ENCODE data around the gene FOLH1.

DNA sequence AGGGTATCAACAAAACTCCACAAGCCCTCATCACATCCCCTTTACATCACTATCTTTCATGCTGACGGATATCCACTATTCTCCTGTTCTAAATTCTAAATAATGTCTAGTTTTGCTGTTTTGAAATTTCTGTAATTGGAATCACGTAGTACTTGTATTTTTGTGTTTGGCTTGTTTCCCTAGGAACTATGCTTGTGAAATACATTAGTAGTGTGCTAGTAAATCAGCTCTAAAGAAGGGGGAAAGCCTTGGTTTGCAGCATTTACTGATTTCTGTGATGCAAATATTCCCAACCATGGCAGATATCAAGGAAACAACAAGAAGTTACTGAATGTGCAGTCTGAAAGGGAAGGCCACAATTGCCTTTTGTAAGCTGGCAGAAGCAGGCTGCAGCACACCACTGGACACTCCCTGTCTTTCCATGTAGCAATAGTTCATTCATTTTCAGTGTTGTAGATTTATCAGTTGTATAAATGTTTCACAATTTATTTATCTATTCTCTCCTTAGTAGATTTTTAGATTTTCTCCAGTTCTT lies 4.7 kb upstream of the FOLH1 start:
- TF ChIP-seq, protein P1, sequence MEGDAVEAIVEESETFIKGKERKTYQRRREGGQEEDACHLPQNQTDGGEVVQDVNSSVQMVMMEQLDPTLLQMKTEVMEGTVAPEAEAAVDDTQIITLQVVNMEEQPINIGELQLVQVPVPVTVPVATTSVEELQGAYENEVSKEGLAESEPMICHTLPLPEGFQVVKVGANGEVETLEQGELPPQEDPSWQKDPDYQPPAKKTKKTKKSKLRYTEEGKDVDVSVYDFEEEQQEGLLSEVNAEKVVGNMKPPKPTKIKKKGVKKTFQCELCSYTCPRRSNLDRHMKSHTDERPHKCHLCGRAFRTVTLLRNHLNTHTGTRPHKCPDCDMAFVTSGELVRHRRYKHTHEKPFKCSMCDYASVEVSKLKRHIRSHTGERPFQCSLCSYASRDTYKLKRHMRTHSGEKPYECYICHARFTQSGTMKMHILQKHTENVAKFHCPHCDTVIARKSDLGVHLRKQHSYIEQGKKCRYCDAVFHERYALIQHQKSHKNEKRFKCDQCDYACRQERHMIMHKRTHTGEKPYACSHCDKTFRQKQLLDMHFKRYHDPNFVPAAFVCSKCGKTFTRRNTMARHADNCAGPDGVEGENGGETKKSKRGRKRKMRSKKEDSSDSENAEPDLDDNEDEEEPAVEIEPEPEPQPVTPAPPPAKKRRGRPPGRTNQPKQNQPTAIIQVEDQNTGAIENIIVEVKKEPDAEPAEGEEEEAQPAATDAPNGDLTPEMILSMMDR (CRISPR knock-in tag; IDR thresholded peaks at IDR 0.05): no peak
- TF ChIP-seq, protein P2, sequence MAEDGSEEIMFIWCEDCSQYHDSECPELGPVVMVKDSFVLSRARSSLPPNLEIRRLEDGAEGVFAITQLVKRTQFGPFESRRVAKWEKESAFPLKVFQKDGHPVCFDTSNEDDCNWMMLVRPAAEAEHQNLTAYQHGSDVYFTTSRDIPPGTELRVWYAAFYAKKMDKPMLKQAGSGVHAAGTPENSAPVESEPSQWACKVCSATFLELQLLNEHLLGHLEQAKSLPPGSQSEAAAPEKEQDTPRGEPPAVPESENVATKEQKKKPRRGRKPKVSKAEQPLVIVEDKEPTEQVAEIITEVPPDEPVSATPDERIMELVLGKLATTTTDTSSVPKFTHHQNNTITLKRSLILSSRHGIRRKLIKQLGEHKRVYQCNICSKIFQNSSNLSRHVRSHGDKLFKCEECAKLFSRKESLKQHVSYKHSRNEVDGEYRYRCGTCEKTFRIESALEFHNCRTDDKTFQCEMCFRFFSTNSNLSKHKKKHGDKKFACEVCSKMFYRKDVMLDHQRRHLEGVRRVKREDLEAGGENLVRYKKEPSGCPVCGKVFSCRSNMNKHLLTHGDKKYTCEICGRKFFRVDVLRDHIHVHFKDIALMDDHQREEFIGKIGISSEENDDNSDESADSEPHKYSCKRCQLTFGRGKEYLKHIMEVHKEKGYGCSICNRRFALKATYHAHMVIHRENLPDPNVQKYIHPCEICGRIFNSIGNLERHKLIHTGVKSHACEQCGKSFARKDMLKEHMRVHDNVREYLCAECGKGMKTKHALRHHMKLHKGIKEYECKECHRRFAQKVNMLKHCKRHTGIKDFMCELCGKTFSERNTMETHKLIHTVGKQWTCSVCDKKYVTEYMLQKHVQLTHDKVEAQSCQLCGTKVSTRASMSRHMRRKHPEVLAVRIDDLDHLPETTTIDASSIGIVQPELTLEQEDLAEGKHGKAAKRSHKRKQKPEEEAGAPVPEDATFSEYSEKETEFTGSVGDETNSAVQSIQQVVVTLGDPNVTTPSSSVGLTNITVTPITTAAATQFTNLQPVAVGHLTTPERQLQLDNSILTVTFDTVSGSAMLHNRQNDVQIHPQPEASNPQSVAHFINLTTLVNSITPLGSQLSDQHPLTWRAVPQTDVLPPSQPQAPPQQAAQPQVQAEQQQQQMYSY (CRISPR knock-in tag; IDR thresholded peaks at IDR 0.05): no peak
